ENCODE results near the gene KRT82.
"Not testable (repeated sequence)": the region's sequence is repeated elsewhere in the genome, so short reads cannot be mapped to it uniquely, and the experiment has no call there.

Gene KRT82

GRCh38 chr12:52358575-52359350 is 47.4 kb downstream of the KRT82 start:
- no peak for DNase-seq

- no peak for DNase-seq
These were observed 49.2 kb downstream of the KRT82 start for GRCh38 chr12:52356762-52357580.

- DNase-seq, result no peak
These were observed 49.9 kb downstream of the KRT82 start for GRCh38 chr12:52356031-52356761.

GRCh38 chr12:52355176-52355575 is 51.0 kb downstream of the KRT82 start:
- no peak for DNase-seq

- no peak for DNase-seq
These were observed 51.9 kb downstream of the KRT82 start for GRCh38 chr12:52354200-52354599.

GRCh38 chr12:52353766-52354165 is 52.4 kb downstream of the KRT82 start:
- no peak for DNase-seq

GRCh38 chr12:52352951-52353350 is 53.2 kb downstream of the KRT82 start:
- DNase-seq, result no peak

GRCh38 chr12:52351196-52352059 is 54.7 kb downstream of the KRT82 start:
- no peak for DNase-seq

GRCh38 chr12:52350786-52351185 is 55.3 kb downstream of the KRT82 start:
- DNase-seq, result no peak

GRCh38 chr12:52350021-52350620 is 56.0 kb downstream of the KRT82 start:
- no peak for DNase-seq

- no peak for DNase-seq
These were observed 56.9 kb downstream of the KRT82 start for GRCh38 chr12:52349196-52349595.

GRCh38 chr12:52347551-52348510 is 58.3 kb downstream of the KRT82 start:
- no peak for DNase-seq

GRCh38 chr12:52347016-52347415 is 59.1 kb downstream of the KRT82 start:
- DNase-seq, result no peak

GRCh38 chr12:52346593-52346992 is 59.5 kb downstream of the KRT82 start:
- peak; percentile 28 for DNase-seq

- DNase-seq, result not testable (repeated sequence)
These were observed 61.1 kb downstream of the KRT82 start for GRCh38 chr12:52345041-52345440.

GRCh38 chr12:52344111-52344510 is 62.0 kb downstream of the KRT82 start:
- DNase-seq, result no peak
